Measurements from ENCODE around the gene MYO5A.
A peak's percentile ranks its signal among the peaks of the same experiment; 100 is the strongest.

GRCh38 chr15:52329150-52329549 is 199.5 kb downstream of the MYO5A start:
- TF ChIP-seq CTCF (IDR thresholded peaks at IDR 0.05), result peak in 3 of 6 experiments; percentile 25 to 51 (median 26)
- no peak for TF ChIP-seq POLR2A (IDR thresholded peaks at IDR 0.05)
- TF ChIP-seq POLR2AphosphoS5 (IDR thresholded peaks at IDR 0.05), result no peak
